Endothelial cell (in vitro differentiated cells): ENCODE data around the gene FAM193B. TPM values are rescaled to one million over a fixed set of nuclear protein-coding genes. Genes with fewer than 3 reads are reported as not detected.

Experiments used
- DNase-seq: peaks from one replicate; pipeline ENCODE4 v3.0.0; 2021; ENCODE audit warnings: low spot score
- H3K27ac Mint-ChIP-seq: one replicate; pipeline ENCODE4 v1.8.0; 2021; ENCODE audit warnings: mixed read lengths, inconsistent platforms; ENCODE audit not compliant: unreplicated experiment
- H3K27me3 Mint-ChIP-seq: one replicate; pipeline ENCODE4 v1.8.0; 2021; ENCODE audit warnings: mild to moderate bottlenecking, moderate library complexity, mixed read lengths, inconsistent platforms; ENCODE audit not compliant: unreplicated experiment
- H3K36me3 Mint-ChIP-seq: one replicate; pipeline ENCODE4 v1.8.0; 2021; ENCODE audit warnings: mild to moderate bottlenecking, low read depth, mixed read lengths, inconsistent platforms; ENCODE audit not compliant: unreplicated experiment
- H3K4me1 Mint-ChIP-seq: one replicate; pipeline ENCODE4 v1.8.0; 2021; ENCODE audit warnings: mild to moderate bottlenecking, mixed read lengths, inconsistent platforms; ENCODE audit not compliant: unreplicated experiment
- H3K4me3 Mint-ChIP-seq: one replicate; pipeline ENCODE4 v1.8.0; 2021; ENCODE audit warnings: mild to moderate bottlenecking, mixed read lengths, inconsistent platforms; ENCODE audit not compliant: unreplicated experiment
- H3K9me3 Mint-ChIP-seq: one replicate; pipeline ENCODE4 v1.8.0; 2021; ENCODE audit warnings: mixed read lengths, inconsistent platforms; ENCODE audit not compliant: unreplicated experiment
- CTCF ChIP-seq: fragments of 200-600 bp; sonication (generic); IDR thresholded peaks from one replicate; pipeline ENCODE4 v1.5.0; 2021; ENCODE audit warnings: antibody characterized with exemption; ENCODE audit not compliant: unreplicated experiment
- total RNA-seq: library from RNA; stranded (reverse); fragmentation: NEBNext Ultra II Directional; extraction: Animal tissue kit (Norgen Biotek cat#: 25700); gene quantifications from one replicate; pipeline ENCODE4 v1.2.1, GENCODE V29; 2021; ENCODE audit not compliant: unreplicated experiment

FAM193B gene
- total RNA-seq, 1 donor from 2014 or later, result 97.6 TPM

GRCh38 chr5:177508221-177508611 lies 46.1 kb downstream of the FAM193B start:
- no peak for DNase-seq
- no peak for TF ChIP-seq CTCF
- no peaks in the 10 kb centered on the region for H3K9me3 Mint-ChIP-seq
- H3K36me3 Mint-ChIP-seq, result peaks cover 29% of the 10 kb centered on the region
- H3K27me3 Mint-ChIP-seq, result peaks cover 14% of the 10 kb centered on the region
- peak overlapping the region; percentile 84 for H3K27ac Mint-ChIP-seq
- H3K4me1 Mint-ChIP-seq, result peaks cover 29% of the 10 kb centered on the region
- H3K4me3 Mint-ChIP-seq, result no peak overlapping the region

DNA sequence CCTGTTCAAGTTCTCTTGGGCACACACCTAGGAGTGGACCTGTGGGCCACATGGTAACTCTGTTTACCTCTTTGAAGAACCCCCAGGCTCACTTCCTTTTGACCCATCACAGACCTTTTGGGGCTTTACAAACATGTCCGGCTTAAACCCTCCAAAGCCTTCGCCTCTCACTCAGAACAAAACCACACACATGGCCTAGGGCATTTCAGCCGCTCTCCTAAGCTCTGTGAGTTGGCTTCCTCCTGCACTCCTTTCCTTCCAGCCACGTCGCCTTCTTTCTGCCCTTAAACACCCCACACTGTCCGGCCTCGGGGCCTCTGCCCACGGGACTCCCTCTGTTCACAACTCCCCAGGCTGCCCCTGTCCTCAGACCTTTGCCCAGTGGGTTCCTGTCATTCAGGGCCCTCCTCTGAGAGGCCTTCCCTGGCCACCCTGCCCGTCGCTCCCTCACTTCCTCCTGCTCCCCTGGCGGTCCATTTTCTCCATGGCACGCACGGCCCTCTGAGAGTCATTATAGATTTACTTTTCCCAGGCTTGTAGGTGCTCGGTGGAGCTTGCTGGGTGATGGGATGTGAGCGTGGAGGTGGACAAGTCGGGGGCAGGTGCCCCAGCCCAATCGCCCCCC lies 46.7 kb downstream of the FAM193B start:
- Mint-ChIP-seq H3K4me3 (peak overlapping the region; percentile 85), H3K27ac (peak overlapping the region; percentile 84), H3K27me3 (peaks cover 14% of the 10 kb centered on the region), H3K9me3 (no peaks in the 10 kb centered on the region), H3K36me3 (peaks cover 32% of the 10 kb centered on the region), H3K4me1 (peaks cover 31% of the 10 kb centered on the region)
- no peak for DNase-seq
- no peak for TF ChIP-seq CTCF

GRCh38 chr5:177507165-177507564 lies 47.2 kb downstream of the FAM193B start:
- peak; percentile 52 for TF ChIP-seq CTCF
- H3K9me3 Mint-ChIP-seq, result no peaks in the 10 kb centered on the region
- H3K4me1 Mint-ChIP-seq, result peaks cover 35% of the 10 kb centered on the region
- H3K4me3 Mint-ChIP-seq, result peak overlapping the region; percentile 56
- peak overlapping the region; percentile 84 for H3K27ac Mint-ChIP-seq
- peaks cover 38% of the 10 kb centered on the region for H3K36me3 Mint-ChIP-seq
- DNase-seq, result no peak
- H3K27me3 Mint-ChIP-seq, result peaks cover 15% of the 10 kb centered on the region

GRCh38 chr5:177505075-177505474 lies 49.3 kb downstream of the FAM193B start:
- H3K27me3 Mint-ChIP-seq, result peaks cover 15% of the 10 kb centered on the region
- H3K9me3 Mint-ChIP-seq, result no peaks in the 10 kb centered on the region
- H3K4me3 Mint-ChIP-seq, result no peak overlapping the region
- peak overlapping the region; percentile 57 for H3K27ac Mint-ChIP-seq
- peaks cover 36% of the 10 kb centered on the region for H3K4me1 Mint-ChIP-seq
- peaks cover 29% of the 10 kb centered on the region for H3K36me3 Mint-ChIP-seq
- no peak for TF ChIP-seq CTCF
- DNase-seq, result no peak
